GM20431 (cell line): ENCODE data around the gene PTPRG.

ENCODE experiments used
- in situ Hi-C: fragments of 300-500 bp; cut with MseI, MboI; formaldehyde crosslinking; loops from one replicate; pipeline ENCODE4 v1.15.0; 2020; ENCODE audit warnings: low sequenced_read_pairs; ENCODE audit not compliant: unreplicated experiment

Gene PTPRG

GRCh38 chr3:61646360-61646759, 85.0 kb downstream of the PTPRG start:
- in situ Hi-C loops: no loop called here

GRCh38 chr3:61646851-61647525, 85.6 kb downstream of the PTPRG start:
- in situ Hi-C loops: no loop called here

GRCh38 chr3:61648481-61648880, 87.1 kb downstream of the PTPRG start:
- in situ Hi-C loops: no loop called here

- in situ Hi-C loops: no loop called here
These were observed 88.2 kb downstream of the PTPRG start for GRCh38 chr3:61649381-61650170.

GRCh38 chr3:61650276-61650675, 88.9 kb downstream of the PTPRG start:
- in situ Hi-C loops: no loop called here

- in situ Hi-C loops: no loop called here
These were observed 89.5 kb downstream of the PTPRG start for GRCh38 chr3:61650719-61651410.

GRCh38 chr3:61657689-61658088, 96.3 kb downstream of the PTPRG start:
- in situ Hi-C loops: no loop called here

GRCh38 chr3:61662861-61663260, 101.5 kb downstream of the PTPRG start:
- in situ Hi-C loops: no loop called here

- in situ Hi-C loops: no loop called here
These were observed 102.2 kb downstream of the PTPRG start for GRCh38 chr3:61663356-61664104.

- in situ Hi-C loops: no loop called here
These were observed 102.7 kb downstream of the PTPRG start for GRCh38 chr3:61664105-61664482.

- in situ Hi-C loops: no loop called here
These were observed 103.8 kb downstream of the PTPRG start for GRCh38 chr3:61665121-61665520.

- in situ Hi-C loops: no loop called here
These were observed 104.6 kb downstream of the PTPRG start for GRCh38 chr3:61665987-61666386.

GRCh38 chr3:61666615-61667330, 105.4 kb downstream of the PTPRG start:
- in situ Hi-C loops: no loop called here

- in situ Hi-C loops: no loop called here
These were observed 106.0 kb downstream of the PTPRG start for GRCh38 chr3:61667383-61667782.

- in situ Hi-C loops: no loop called here
These were observed 106.4 kb downstream of the PTPRG start for GRCh38 chr3:61667814-61668213.

- in situ Hi-C loops: no loop called here
These were observed 107.0 kb downstream of the PTPRG start for GRCh38 chr3:61668317-61668864.

GRCh38 chr3:61669203-61669602, 107.8 kb downstream of the PTPRG start:
- in situ Hi-C loops: no loop called here

- in situ Hi-C loops: no loop called here
These were observed 108.4 kb downstream of the PTPRG start for GRCh38 chr3:61669668-61670299.

- in situ Hi-C loops: no loop called here
These were observed 112.3 kb downstream of the PTPRG start for GRCh38 chr3:61673651-61674050.
